ENCODE results near the gene UTF1. TPM values are rescaled to one million over a fixed set of nuclear protein-coding genes. Genes with fewer than 3 reads are reported as not detected.

UTF1 gene
- total RNA-seq, 2 experiments from 2014 or later = not detected

DNA sequence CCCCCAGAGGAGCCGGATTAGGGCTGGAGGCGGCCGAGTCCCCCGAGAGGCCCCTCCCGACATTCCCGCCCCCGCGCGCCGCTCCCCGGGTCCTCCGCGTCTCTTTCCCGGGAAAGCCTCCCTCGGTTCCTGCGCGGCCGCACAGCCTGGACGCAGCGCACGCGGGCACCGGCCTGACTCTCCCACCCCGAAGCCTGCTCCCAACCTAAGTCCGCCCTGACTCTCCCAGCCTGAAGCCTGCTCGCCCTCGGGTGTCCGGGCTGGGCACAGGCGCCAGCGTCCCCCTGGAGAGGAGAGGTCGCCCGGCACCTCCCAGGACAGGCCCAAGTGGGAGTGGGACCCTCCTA, 7.2 kb downstream of the UTF1 start:
- intact Hi-C loops (cut with micrococcal nuclease; ENCODE audit: unreplicated experiment) = no loop called here
- Histone ChIP-seq H3K4me2 (ENCODE audit: low read length) (no peak overlapping the region), H3K4me1 (ENCODE audit: insufficient read depth, low read length, poor library complexity, severe bottlenecking) (no peaks in the 10 kb centered on the region), H2AFZ (ENCODE audit: low read length) (no peak overlapping the region), H3K27ac (ENCODE audit: low read depth, low read length, poor library complexity, severe bottlenecking) (no peak overlapping the region), H3K4me3 (ENCODE audit: low read depth, low read length, poor library complexity, severe bottlenecking) (no peak overlapping the region), H3K36me3 (ENCODE audit: insufficient read depth, low read length) (no peaks in the 10 kb centered on the region), H3K9me2 (ENCODE audit: insufficient read depth, low read length) (no peaks in the 10 kb centered on the region), H4K20me1 (ENCODE audit: insufficient read depth, low read length) (no peaks in the 10 kb centered on the region; the same call in 1 of the 2 replicates), H3K79me2 (ENCODE audit: insufficient read depth, low read depth, low read length) (no peaks in the 10 kb centered on the region), H3K9me3 (ENCODE audit: low read length) (no peaks in the 10 kb centered on the region)
- ChIA-PET POLR2A (no interaction called here), CTCF (ENCODE audit: unreplicated experiment) (no interaction called here)
- TF ChIP-seq CTCF (conservative IDR thresholded peaks at IDR 0.05; ENCODE audit: low read length) (no peak), EZH2phosphoT487 (IDR thresholded peaks at IDR 0.05; ENCODE audit: borderline replicate concordance, low read depth, low read length) (no peak)
- no peak for DNase-seq (ENCODE audit: low spot score)
- BruUV-seq (replicated peaks) = no TSS peak

- POLR2A ChIA-PET = no interaction called here
- no peak for DNase-seq (ENCODE audit: low spot score)
- Histone ChIP-seq H2AFZ (ENCODE audit: low read length) (no peak within 1 kb of the TSS), H3K79me2 (ENCODE audit: insufficient read depth, low read depth, low read length) (no peaks in the 10 kb centered on the region), H3K4me1 (ENCODE audit: insufficient read depth, low read length, poor library complexity, severe bottlenecking) (no peaks in the 10 kb centered on the region), H3K9me2 (ENCODE audit: insufficient read depth, low read length) (no peaks in the 10 kb centered on the region), H3K27ac (ENCODE audit: low read depth, low read length, poor library complexity, severe bottlenecking) (no peak within 1 kb of the TSS), H3K4me3 (ENCODE audit: low read depth, low read length, poor library complexity, severe bottlenecking) (no peak within 1 kb of the TSS), H3K36me3 (ENCODE audit: insufficient read depth, low read length) (no peaks in the 10 kb centered on the region), H4K20me1 (ENCODE audit: insufficient read depth, low read length) (no peaks in the 10 kb centered on the region; the same call in 1 of the 2 replicates), H3K4me2 (ENCODE audit: low read length) (no peak within 1 kb of the TSS), H3K9me3 (ENCODE audit: low read length) (no peaks in the 10 kb centered on the region)
- CTCF ChIA-PET (ENCODE audit: unreplicated experiment) = no interaction called here
- intact Hi-C loops (cut with micrococcal nuclease; ENCODE audit: unreplicated experiment) = no loop called here
- TF ChIP-seq EZH2phosphoT487 (IDR thresholded peaks at IDR 0.05; ENCODE audit: borderline replicate concordance, low read depth, low read length) (no peak), CTCF (conservative IDR thresholded peaks at IDR 0.05; ENCODE audit: low read length) (no peak)
- BruUV-seq (replicated peaks) = no TSS peak
Observed at GRCh38 chr10:133237588-133238465, 7.8 kb downstream of the UTF1 start, which contains the start of gene VENTX. VENTX (plus strand) TSS chr10:133237855; CDS start chr10:133237915, 60 bp downstream.

DNA sequence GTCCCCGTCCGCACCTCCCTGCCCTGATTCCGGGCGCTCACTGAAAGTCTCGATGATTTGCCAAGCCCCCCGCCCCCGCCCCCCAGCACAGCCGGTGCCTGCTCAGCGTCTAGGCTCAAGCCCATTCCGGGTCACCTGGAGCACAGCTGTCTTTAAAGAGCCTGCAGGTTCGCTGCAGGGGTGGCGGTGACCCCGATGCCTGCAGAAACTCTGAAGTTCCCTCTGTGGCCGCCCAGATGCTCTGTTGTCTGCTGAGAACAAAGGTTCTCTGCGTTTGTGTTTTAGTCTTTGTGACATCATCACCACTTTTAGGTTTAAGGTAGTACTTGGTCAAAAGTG, 8.4 kb downstream of the UTF1 start:
- TF ChIP-seq CTCF (conservative IDR thresholded peaks at IDR 0.05; ENCODE audit: low read length) = no peak
- TF ChIP-seq EZH2phosphoT487 (IDR thresholded peaks at IDR 0.05; ENCODE audit: borderline replicate concordance, low read depth, low read length) = no peak
- BruUV-seq (replicated peaks) = no TSS peak
- Histone ChIP-seq H3K79me2 (ENCODE audit: insufficient read depth, low read depth, low read length) (no peaks in the 10 kb centered on the region), H4K20me1 (ENCODE audit: insufficient read depth, low read length) (no peaks in the 10 kb centered on the region; the same call in 1 of the 2 replicates), H3K4me3 (ENCODE audit: low read depth, low read length, poor library complexity, severe bottlenecking) (no peak overlapping the region), H3K9me2 (ENCODE audit: insufficient read depth, low read length) (no peaks in the 10 kb centered on the region), H3K4me2 (ENCODE audit: low read length) (no peak overlapping the region), H3K27ac (ENCODE audit: low read depth, low read length, poor library complexity, severe bottlenecking) (no peak overlapping the region), H3K4me1 (ENCODE audit: insufficient read depth, low read length, poor library complexity, severe bottlenecking) (no peaks in the 10 kb centered on the region), H2AFZ (ENCODE audit: low read length) (no peak overlapping the region), H3K9me3 (ENCODE audit: low read length) (no peaks in the 10 kb centered on the region), H3K36me3 (ENCODE audit: insufficient read depth, low read length) (no peaks in the 10 kb centered on the region)
- POLR2A ChIA-PET = no interaction called here
- intact Hi-C loops (cut with micrococcal nuclease; ENCODE audit: unreplicated experiment) = no loop called here
- no peak for DNase-seq (ENCODE audit: low spot score)
- CTCF ChIA-PET (ENCODE audit: unreplicated experiment) = no interaction called here

All from OCI-LY7 (cell line).